Heart right ventricle (tissue), 16 donors: ENCODE measurements around the gene TCF25. TPM values are rescaled to one million over a fixed set of nuclear protein-coding genes. Genes with fewer than 3 reads are reported as not detected.
"Not testable (repeated sequence)": the region's sequence is repeated elsewhere in the genome, so short reads cannot be mapped to it uniquely, and the experiment has no call there.

Experiments
- ATAC-seq, 8 donors: fragments of 200-7000 bp; cut with Tn5 transposase; one replicate each; pipeline ENCODE4 v1.9.1; 2020; ENCODE audit warnings: mild to moderate bottlenecking in 8 of 8, moderate library complexity in 8 of 8, moderate number of reproducible peaks in 1 of 8
- DNase-seq, 2 donors: peaks; one replicate each; pipeline ENCODE4 v3.0.0-alpha.2; 2020
- H3K27ac ChIP-seq, 10 donors: fragments of 200-600 bp; sonication (generic) in 2 of 10; one replicate each; pipeline versions ENCODE4 v1.5.0 to v1.8.0; 2020 to 2022; ENCODE audit warnings: mild to moderate bottlenecking in 3 of 10
- H3K27me3 ChIP-seq, 7 donors: fragments of 200-600 bp; one replicate each; pipeline ENCODE4 v1.8.0; 2021 to 2022; ENCODE audit warnings: mild to moderate bottlenecking in 2 of 7
- H3K36me3 ChIP-seq, 9 donors: fragments of 200-600 bp; sonication (generic) in 1 of 9; one replicate each; pipeline versions ENCODE4 v1.5.0 to v1.8.0; 2020 to 2022; ENCODE audit warnings: mild to moderate bottlenecking in 2 of 9
- H3K4me1 ChIP-seq, 9 donors: fragments of 200-600 bp; sonication (generic) in 1 of 9; one replicate each; pipeline versions ENCODE4 v1.5.0 to v1.8.0; 2020 to 2022; ENCODE audit warnings: mild to moderate bottlenecking in 4 of 9
- H3K4me3 ChIP-seq, 10 donors: fragments of 200-600 bp; sonication (generic) in 2 of 10; one replicate each; pipeline versions ENCODE4 v1.5.0 to v1.8.0; 2020 to 2022; ENCODE audit warnings: mild to moderate bottlenecking in 7 of 10, moderate library complexity in 2 of 10
- H3K9me3 ChIP-seq, 11 donors: fragments of 200-600 bp in 10 of 11; sonication (generic) in 2 of 11; one replicate each; pipeline versions ENCODE4 v1.5.0 to v1.8.0; 2013 to 2022; ENCODE audit warnings: mild to moderate bottlenecking in 2 of 11, control low read depth in 1 of 11, moderate library complexity in 1 of 11
- WGBS, 2 donors: extraction: QIAGEN DNeasy Blood & Tissue Kit; methylation state at CpG; one replicate each; pipeline ENCODE4 v1.1.7; 2013; ENCODE audit warnings: inconsistent platforms in 1 of 2; 5-methylcytosine and 5-hydroxymethylcytosine counted together
- intact Hi-C, 10 donors: fragments of 100-400 bp; cut with DNase I; formaldehyde crosslinking; loops; one replicate each; pipeline versions ENCODE4 v1.11.1 to v1.14.2; 2022
- polyA plus RNA-seq, 2 donors: library from polyadenylated mRNA; stranded (reverse); fragments of 200-250 nt; gene quantifications; one replicate each; pipeline ENCODE4 v1.2.3, GENCODE V29; 2013
- total RNA-seq, 10 donors: library from RNA; stranded (reverse); fragmentation: NEBNext Ultra II Directional in 3 of 10; extraction: Animal tissue kit (Norgen Biotek cat#: 25700) in 3 of 10; gene quantifications; one replicate each; pipeline versions ENCODE4 v1.2.1 to v1.2.4, GENCODE V29; 2021 to 2023
- TF ChIP-seq, protein P1 (sequence below), 9 donors: fragments of 200-600 bp; sonication (generic) in 2 of 9; IDR thresholded peaks; one replicate each; pipeline versions ENCODE4 v1.5.0 to v1.8.0; 2021 to 2022; ENCODE audit warnings: antibody characterized with exemption in 9 of 9, mild to moderate bottlenecking in 5 of 9, moderate library complexity in 1 of 9
- donor health status: Arrhythmogenic right ventricular cardiomyopathy.
- donor health status: ischemic (EF 13 %, LVEDD 7.1; RV severe dilation, severe dysfunction).
- donor health status: healthy with polysubstance abuse.
- donor health status: DM: no; HTN: yes; CAD: no.
- donor health status: DM: no; HTN: no; CAD: no.
- donor health status: ischemic (EF 25% LVEDD 6.9; RV normal size, moderate dysfunction).
- donor health status: ischemic (EF 25% LVEDD 5.7; RV mildly dilated, moderate dysfunction).
- donor health status: healthy.
- donor health status: DM: yes; HTN: yes; CAD: no.
- donor health status: Ischemic cardiomyopathy.
- donor health status: ischemic (EF 35%, LVEDD 5.7; RV mildly dilated, moderate dysfunction).
- donor health status: nonischemic (EF 11% LVEDD 7.7; RV severe dilation, severe dysfunction).
- donor health status: DM: yes; HTN: yes; CAD: no.
- donor health status: PGD.
- donor health status: ischemic (EF 29% LVEDD 5.4; RV normal size, mild dysfunction).
- donor health status: nonischemic (EF 23%, LVEDD 6.1; RV moderate dilation, normal function).

The TCF25 gene
- total and polyA plus RNA-seq, 12 donors = 77.5 to 112 (median 94.8) TPM

GRCh38 chr16:89869911-89870310 lies 3.5 kb upstream of the TCF25 start:
- TF ChIP-seq, protein P1, sequence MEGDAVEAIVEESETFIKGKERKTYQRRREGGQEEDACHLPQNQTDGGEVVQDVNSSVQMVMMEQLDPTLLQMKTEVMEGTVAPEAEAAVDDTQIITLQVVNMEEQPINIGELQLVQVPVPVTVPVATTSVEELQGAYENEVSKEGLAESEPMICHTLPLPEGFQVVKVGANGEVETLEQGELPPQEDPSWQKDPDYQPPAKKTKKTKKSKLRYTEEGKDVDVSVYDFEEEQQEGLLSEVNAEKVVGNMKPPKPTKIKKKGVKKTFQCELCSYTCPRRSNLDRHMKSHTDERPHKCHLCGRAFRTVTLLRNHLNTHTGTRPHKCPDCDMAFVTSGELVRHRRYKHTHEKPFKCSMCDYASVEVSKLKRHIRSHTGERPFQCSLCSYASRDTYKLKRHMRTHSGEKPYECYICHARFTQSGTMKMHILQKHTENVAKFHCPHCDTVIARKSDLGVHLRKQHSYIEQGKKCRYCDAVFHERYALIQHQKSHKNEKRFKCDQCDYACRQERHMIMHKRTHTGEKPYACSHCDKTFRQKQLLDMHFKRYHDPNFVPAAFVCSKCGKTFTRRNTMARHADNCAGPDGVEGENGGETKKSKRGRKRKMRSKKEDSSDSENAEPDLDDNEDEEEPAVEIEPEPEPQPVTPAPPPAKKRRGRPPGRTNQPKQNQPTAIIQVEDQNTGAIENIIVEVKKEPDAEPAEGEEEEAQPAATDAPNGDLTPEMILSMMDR (IDR thresholded peaks at IDR 0.05) = no peak
- intact Hi-C loops = loop anchor here in 3 of 10 donors (5.0 to 10.0 kb wide), 4 partner anchors 75 to 215 kb away; partner anchors contain the start of genes CHMP1A (in 1 of the 3), SPATA2L (in 1 of the 3) and SPATA33 (in 1 of the 3)
- no peak overlapping the region for H3K4me3 ChIP-seq
- peaks cover 0 to 12% (median 7%) of the 10 kb centered on the region in 11 donors for H3K9me3 ChIP-seq
- WGBS, 2 donors = 95 to 96% methylated on average over 12 of the region's 12 CpGs
- H3K4me1 ChIP-seq = peaks cover 3 to 23% (median 18%) of the 10 kb centered on the region in 9 donors
- peaks cover 0 to 4% (median 2%) of the 10 kb centered on the region in 9 donors for H3K36me3 ChIP-seq
- H3K27ac ChIP-seq = no peak overlapping the region
- ATAC-seq (no peak), DNase-seq (no peak)
- no peaks in the 10 kb centered on the region for H3K27me3 ChIP-seq

DNA sequence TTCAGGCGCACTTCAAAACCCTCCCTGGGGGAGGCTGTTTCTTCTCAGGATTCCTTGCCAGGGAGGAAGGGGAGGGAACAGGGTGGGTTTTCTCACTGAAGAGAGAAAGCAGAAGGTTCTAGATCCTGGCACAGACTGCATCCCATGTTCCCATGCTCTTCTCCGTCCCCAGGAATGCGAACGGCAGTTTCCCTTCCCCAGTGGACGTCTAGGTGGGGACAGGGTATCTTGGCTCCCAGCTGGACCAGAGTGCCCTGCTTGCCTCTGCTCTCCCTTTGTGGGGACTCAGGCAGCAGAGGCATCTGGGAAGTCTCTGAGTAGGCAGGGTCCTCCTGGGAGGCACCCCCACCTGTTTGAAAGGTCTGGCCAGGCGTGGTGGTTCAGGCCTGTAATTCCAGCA lies 3.0 kb upstream of the TCF25 start:
- H3K27me3 ChIP-seq = no peaks in the 10 kb centered on the region
- no peak overlapping the region for H3K27ac ChIP-seq
- ATAC-seq (no peak), DNase-seq (no peak)
- WGBS, 2 donors = 85 to 86% methylated on average over 6 of the region's 6 CpGs
- peaks cover 3 to 24% (median 18%) of the 10 kb centered on the region in 9 donors for H3K4me1 ChIP-seq
- intact Hi-C loops = loop anchor here in 2 of 10 donors (5.0 to 10.0 kb wide), 2 partner anchors 168 to 216 kb away; partner anchors contain the start of genes CHMP1A (in 1 of the 2), SPATA2L (in 1 of the 2) and SPATA33 (in 1 of the 2)
- H3K9me3 ChIP-seq = peaks cover 0 to 12% (median 7%) of the 10 kb centered on the region in 11 donors
- H3K36me3 ChIP-seq = peaks cover 0 to 9% (median 4%) of the 10 kb centered on the region in 9 donors
- TF ChIP-seq, protein P1 (IDR thresholded peaks at IDR 0.05) = no peak
- H3K4me3 ChIP-seq = no peak overlapping the region

DNA sequence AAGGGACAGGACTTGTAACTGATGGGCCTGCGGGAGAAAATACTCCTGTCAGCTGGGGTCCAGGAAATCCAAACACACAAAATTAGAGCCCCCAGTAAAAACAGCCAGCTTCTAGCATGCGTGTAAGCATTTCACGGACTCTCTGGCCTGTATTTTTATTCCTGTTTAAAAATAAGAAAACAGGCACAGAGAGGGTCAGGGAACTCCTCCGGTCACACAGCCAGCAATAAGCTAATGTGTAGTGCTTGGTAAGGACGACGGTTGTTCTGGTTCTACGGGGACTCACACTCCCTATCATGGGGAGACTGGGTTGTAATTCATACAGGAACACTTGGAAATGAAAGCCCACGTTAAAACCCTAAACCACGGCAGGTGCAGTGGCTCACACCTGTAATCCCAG lies 1.5 kb upstream of the TCF25 start:
- intact Hi-C loops = loop anchor here in 2 of 10 donors (5.0 to 10.0 kb wide), 2 partner anchors 170 to 217 kb away; partner anchors contain the start of genes CHMP1A (in 1 of the 2), SPATA2L (in 1 of the 2) and SPATA33 (in 1 of the 2)

DNA sequence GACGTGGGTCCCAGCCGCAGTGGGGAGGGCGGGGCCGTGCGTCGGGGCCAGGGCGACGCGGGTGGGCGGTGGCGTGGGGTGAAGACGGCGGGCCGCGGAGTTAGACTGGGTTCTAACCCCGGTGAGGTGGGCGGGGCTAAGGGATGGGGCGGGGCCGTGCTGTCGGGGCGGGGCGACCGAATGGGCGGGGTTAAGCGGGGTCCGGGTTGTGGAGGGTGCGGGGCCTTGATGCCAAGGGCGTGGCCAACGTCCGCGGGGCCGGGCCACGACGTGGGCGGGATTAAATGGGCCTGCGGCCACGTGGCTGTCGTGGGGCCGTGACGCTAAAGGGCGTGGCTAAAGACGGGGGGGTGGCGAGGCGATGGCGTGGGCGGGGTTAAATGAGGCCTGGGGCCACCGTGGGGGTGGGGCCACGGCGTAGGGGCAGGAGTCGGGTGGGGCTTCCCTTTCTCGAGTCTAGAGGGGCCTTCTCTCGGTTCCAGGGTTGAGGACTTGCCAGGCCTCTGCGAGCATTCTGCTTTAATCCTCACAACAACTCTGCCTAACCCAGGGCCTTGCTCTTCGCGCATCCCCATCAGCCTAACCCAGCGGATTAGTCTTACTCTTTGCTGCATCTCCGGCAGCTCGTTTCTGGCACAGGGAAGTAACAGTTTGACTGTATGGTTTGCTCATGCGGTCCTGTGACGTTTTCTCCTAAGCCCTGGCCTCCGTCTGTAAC lies 739 bp downstream of the TCF25 start:
- DNase-seq (peak; percentile 95 to 97), ATAC-seq (peak; percentile 92 to 95 (median 94))
- Histone ChIP-seq H3K27me3 (no peaks in the 10 kb centered on the region), H3K27ac (peak overlapping the region; percentile 98 to 100 (median 99)), H3K36me3 (peaks cover 0 to 45% (median 14%) of the 10 kb centered on the region in 9 donors), H3K4me3 (peak overlapping the region; percentile 61 to 90 (median 83)), H3K4me1 (peaks cover 3 to 29% (median 18%) of the 10 kb centered on the region in 9 donors), H3K9me3 (no peaks in the 10 kb centered on the region)
- TF ChIP-seq, protein P1 (IDR thresholded peaks at IDR 0.05) = no peak
- intact Hi-C loops = loop anchor here in 2 of 10 donors (5.0 to 10.0 kb wide), 2 partner anchors 172 to 219 kb away; partner anchors contain the start of genes CHMP1A (in 1 of the 2), SPATA2L (in 1 of the 2) and SPATA33 (in 1 of the 2)
- 2 to 6% methylated on average over 50 to 61 of the region's 61 CpGs for WGBS, 2 donors

More for the DNA sequence above, 1.5 kb upstream of the TCF25 start:
- Histone ChIP-seq H3K4me3 (no peak overlapping the region), H3K27me3 (no peaks in the 10 kb centered on the region), H3K36me3 (peaks cover 0 to 24% (median 4%) of the 10 kb centered on the region in 9 donors), H3K9me3 (peaks cover 0 to 12% (median 7%) of the 10 kb centered on the region in 11 donors), H3K27ac (peak overlapping the region in 1 of 10 donors; percentile 98), H3K4me1 (peaks cover 3 to 28% (median 18%) of the 10 kb centered on the region in 9 donors)
- DNase-seq (no peak), ATAC-seq (no peak)
- TF ChIP-seq, protein P1 (IDR thresholded peaks at IDR 0.05) = no peak
- 94% methylated on average over 9 of the region's 9 CpGs for WGBS, 2 donors

GRCh38 chr16:89879123-89879522 lies 5.7 kb downstream of the TCF25 start:
- not testable (repeated sequence) for DNase-seq, H3K4me3 ChIP-seq, H3K9me3 ChIP-seq, ATAC-seq, H3K27me3 ChIP-seq, H3K27ac ChIP-seq
- peaks cover 3 to 22% (median 9%) of the 10 kb centered on the region in 9 donors for H3K4me1 ChIP-seq
- H3K36me3 ChIP-seq = peaks cover 0 to 90% (median 36%) of the 10 kb centered on the region in 9 donors
- whole genome bisulfite sequencing, 2 donors = 97% methylated on average over 28 of the region's 28 CpGs
- intact Hi-C loops = loop anchor here in 1 of 10 donors (10.0 kb wide), 1 partner anchor 224 kb away; the partner anchor contains the start of genes CHMP1A and SPATA33
